ENCODE results near the gene ATF4.
A peak's percentile ranks its signal among the peaks of the same experiment; 100 is the strongest.
"Not testable (repeated sequence)": the region's sequence is repeated elsewhere in the genome, so short reads cannot be mapped to it uniquely, and the experiment has no call there.

ATF4 gene

DNA sequence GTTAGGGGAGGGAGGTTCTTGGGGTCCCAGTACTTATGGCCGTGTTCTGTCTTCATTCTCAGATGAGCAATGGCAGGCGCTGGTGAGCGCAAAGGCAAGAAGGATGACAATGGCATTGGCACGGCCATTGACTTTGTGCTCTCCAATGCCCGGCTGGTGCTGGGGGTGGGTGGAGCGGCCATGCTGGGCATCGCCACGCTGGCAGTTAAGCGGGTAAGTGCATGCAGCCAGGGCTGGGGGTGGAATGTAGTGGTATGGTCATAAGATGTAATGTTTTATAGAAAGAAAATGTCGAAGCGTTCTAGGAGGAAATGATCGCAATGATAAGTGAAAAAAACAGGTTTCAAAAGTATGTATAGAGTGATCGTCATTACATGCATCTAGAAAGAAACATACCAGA, 9.1 kb upstream of the ATF4 start:
- DNase-seq (ENCODE audit: low read depth): no peak

DNA sequence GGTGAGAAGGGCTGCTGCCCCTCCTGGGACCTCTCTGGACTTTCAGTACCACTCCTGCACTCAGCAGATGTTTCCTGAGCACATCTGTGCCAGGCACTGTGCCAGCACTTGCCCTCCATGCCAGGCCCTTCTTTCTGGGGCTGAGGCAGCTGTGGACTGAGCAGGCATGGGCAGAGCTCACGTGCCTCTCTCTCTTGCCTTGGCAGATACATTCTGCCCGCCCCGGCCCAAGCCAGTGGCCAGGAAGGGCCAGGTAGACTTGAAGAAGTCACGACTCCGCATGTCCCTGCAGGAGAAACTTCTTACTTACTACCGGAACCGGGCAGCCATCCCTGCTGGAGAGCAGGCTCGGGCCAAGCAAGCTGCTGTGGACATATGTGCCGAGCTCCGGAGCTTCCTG, 8.3 kb upstream of the ATF4 start:
- no peak for DNase-seq (ENCODE audit: low read depth)

DNA sequence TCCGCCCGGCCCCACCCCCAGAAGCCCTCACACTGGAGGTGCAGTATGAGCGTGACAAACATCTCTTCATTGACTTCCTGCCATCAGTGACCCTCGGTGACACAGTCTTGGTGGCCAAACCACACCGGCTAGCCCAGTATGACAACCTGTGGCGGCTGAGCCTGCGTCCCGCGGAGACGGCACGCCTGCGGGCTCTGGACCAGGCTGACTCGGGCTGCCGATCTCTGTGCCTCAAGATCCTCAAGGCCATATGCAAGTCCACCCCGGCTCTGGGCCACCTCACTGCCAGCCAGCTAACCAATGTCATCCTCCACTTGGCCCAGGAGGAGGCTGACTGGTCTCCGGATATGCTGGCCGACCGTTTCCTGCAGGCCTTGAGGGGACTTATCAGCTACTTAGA, 6.6 kb upstream of the ATF4 start:
- DNase-seq (ENCODE audit: low read depth): no peak

GRCh38 chr22:39514373-39514973, 5.9 kb upstream of the ATF4 start:
- peak; percentile 61 for DNase-seq (ENCODE audit: low read depth)

DNA sequence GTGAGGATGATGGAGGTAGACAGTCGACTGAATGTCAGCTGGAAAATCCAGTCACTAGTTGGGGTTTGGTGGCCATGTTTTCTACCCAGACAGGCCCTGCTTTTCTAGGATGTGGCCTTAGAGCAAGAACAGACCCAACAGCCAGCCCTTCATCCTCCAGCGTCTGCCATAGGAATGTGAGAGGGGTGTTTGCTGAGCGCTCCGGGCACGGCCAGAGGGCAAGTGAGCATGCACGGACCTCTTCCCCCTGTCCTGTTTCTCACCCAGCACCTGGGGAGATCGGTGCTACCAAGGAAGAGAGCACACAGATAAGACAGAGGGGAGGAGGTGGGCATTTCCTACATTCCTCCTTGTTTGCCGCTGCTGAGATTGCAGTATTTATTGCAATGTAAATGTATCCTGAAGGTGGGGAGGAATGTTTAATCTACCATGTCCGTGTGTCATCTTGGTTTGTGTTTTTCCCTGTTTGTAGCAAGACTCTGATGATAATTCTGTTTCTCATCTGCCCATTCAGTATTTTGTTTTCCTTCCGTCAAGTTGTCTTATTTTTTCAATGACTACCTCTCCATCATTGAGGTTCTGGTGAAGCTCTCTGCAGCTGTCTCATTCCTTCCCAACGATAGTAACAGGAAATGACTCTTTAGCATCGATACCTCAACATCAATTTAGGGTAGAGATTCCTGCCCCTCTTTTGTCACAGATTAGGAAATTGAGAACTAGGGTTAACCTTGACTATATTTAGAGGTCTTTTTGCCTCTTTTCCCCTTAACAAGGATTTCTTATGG, 4.9 kb upstream of the ATF4 start:
- DNase-seq (ENCODE audit: low read depth): no peak

DNA sequence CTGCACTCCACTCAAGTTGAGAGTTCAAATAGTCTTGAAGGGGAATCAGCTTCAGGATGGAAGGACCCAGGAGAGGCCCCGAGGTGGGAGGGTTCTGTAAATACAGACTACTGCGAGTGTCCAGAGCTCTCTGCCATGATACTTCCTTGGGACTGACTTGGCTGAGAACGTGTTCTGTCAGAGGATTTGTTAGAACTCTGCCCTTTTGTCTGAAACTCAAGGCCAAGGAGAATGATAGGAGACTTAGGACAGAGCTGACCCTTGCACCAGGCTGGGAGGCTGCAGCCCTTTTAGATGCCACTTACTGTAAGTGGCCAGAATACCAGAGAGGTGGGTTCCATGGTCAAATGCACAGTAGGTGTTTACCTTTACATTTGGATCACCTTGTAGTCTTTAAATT, 2.9 kb upstream of the ATF4 start:
- no peak for DNase-seq (ENCODE audit: low read depth)

GRCh38 chr22:39518144-39518786, 2.1 kb upstream of the ATF4 start:
- DNase-seq (ENCODE audit: low read depth): peak; percentile 35

- DNase-seq (ENCODE audit: low read depth): no peak
These were observed 1.2 kb upstream of the ATF4 start for GRCh38 chr22:39518996-39519680.

DNA sequence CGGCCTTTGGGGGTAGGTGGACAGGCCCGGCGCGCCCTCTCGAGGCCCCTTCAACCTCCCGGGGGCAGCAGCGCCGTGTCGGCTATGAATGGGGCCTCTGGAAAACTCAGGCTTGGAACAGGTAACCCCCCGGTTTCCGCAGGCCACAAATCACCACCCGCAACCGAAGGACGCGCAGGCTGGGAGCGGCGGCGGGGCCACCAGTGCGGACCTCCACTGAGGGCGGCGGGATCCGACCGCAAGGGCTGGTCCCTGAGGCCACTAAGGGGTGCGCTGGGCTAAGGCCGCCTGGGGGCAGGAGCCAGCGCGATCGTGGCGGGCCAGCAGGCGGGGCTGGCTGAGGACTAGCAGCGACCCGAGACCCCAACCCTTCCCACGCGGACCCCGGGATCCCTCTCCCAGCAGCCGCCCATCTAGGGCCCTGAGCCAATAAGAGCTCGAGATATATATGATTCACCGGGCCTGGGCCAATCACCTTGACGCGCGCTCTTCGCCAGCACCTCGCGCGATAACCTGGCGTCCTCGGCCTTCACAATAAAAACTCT, 609 bp upstream of the ATF4 start:
- peak; percentile 100 for DNase-seq (ENCODE audit: low read depth)

GRCh38 chr22:39521106-39521885, 934 bp downstream of the ATF4 start:
- DNase-seq (ENCODE audit: low read depth): not testable (repeated sequence)

DNA sequence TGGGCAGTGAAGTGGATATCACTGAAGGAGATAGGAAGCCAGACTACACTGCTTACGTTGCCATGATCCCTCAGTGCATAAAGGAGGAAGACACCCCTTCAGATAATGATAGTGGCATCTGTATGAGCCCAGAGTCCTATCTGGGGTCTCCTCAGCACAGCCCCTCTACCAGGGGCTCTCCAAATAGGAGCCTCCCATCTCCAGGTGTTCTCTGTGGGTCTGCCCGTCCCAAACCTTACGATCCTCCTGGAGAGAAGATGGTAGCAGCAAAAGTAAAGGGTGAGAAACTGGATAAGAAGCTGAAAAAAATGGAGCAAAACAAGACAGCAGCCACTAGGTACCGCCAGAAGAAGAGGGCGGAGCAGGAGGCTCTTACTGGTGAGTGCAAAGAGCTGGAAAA, 1.7 kb downstream of the ATF4 start:
- DNase-seq (ENCODE audit: low read depth): not testable (repeated sequence)

DNA sequence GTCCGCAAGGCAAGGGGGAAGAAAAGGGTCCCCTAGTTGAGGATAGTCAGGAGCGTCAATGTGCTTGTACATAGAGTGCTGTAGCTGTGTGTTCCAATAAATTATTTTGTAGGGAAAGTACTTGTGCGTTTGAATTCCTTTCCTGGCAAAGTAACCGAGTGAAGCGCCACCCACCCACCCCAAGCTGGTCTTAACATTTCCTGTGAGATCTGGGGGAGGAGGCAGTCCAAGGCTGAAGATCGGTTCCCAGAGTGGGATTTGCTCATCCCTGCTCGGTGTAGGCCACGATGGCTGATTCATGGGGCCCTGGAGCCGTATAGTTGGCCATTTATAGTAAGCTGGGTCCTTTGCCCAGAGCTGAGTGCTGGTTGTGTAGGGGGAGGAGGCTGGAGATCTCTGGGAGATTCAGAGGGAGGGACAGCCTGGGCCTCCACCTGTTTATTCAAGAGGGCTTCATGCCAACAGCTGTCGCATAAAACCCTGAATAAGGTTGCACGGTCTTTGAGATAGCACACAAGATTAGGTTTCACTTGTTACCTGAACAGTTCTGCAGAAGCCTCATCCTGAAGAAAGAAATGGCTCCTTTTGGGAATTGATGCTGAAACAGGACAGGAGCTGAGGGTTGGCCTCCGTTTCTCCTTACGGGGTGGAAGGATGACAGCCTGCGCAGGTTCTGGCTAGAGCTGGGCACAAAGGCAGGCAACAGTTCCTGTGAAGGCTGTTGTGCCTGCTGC, 2.4 kb downstream of the ATF4 start:
- peak; percentile 80 for DNase-seq (ENCODE audit: low read depth)

DNA sequence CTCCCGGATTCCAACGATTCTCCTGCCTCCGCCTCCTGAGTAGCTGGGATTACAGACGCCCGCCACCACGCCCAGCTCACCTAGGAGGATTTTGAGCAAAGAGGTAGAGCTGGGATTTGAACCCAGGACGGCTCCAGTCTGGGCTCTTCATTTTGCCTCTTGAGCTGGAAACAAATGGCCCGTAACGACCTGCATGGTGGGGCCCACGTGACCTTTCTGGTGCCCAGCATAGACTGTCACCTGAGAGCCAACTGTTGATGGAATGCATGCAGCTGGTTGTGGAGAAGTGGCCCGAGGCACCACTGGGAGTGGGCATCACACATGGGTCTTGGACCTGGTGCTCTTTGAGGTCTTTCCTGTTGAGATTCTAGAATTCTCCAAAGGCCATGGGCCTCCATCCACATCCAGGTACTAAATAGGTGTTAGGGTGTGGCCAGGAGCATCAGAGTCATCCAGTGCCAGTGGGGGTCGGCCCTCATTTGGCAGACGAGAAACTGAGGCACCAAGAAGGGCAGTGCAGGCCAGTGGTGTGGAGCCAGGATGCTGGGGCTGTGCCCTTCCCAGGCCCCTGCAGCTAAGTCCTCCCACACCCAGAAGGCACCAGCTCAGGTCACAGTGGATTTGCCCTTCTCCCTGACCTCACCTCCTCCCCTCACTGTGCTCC, 3.9 kb downstream of the ATF4 start:
- DNase-seq (ENCODE audit: low read depth): no peak

- DNase-seq (ENCODE audit: low read depth): peak; percentile 40
These were observed 4.6 kb downstream of the ATF4 start for GRCh38 chr22:39524753-39525657.

GRCh38 chr22:39525658-39525975, 5.3 kb downstream of the ATF4 start:
- DNase-seq (ENCODE audit: low read depth): no peak

DNA sequence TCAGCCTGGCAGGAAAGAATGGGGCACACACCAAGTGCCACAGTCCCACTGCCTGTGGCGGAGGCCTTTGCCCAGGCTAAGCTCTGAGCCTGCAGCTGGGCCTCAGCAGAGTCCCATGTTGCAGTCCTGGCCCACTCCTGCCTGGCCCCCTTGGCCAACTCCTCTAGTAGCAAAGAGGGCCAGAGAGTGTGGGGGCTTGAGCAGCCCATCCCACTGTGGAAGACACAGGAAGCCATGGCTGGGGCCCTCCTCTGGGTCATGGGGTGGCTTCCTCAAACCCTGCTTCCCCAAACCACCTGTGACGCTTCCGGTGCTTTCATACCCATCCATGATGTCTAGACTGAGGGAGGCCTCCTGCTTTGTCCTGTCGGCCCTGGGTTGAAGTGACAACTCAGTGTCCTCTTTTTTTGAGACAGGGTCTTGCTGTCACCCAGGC, 6.4 kb downstream of the ATF4 start:
- DNase-seq (ENCODE audit: low read depth): no peak

GRCh38 chr22:39527481-39527961, 7.2 kb downstream of the ATF4 start:
- no peak for DNase-seq (ENCODE audit: low read depth)

DNA sequence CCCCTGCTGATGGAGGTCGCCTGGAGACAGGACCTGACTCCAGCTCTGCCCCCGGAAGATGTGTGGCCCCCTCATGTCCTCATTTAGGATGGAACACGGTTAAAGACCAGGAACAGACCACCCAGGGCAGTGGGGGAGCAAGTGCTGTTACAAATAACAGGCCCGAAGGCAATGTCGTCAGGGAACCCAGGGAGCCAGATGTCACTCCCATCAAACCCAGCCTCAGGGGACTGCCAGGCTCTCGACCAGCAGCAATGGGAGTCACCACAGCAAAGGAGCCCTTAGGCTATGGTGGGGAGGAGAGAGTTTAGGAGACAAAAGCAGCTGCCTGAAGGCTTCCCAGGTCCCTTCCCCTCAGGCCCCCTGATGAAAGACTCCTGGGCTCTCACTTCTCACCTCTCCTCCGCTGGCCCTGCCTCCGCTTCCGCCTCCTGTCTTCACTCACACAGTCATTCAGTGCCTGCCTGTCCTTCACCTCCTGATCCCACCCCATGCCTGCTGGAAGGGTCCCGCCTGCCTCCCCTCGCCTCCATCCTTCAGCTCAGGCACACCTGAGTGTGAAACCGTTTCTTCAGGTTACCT, 7.8 kb downstream of the ATF4 start:
- peak; percentile 45 for DNase-seq (ENCODE audit: low read depth)

Measured in ELR (cell line).